GOT3 (cell line): ENCODE measurements around the gene MRGPRX4.
"Not testable (repeated sequence)": the region's sequence is repeated elsewhere in the genome, so short reads cannot be mapped to it uniquely, and the experiment has no call there.

Experiments
- DNase-seq: peaks from one replicate; lab custom pipeline; 2025; ENCODE audit warnings: mixed read lengths; lab: John Stamatoyannopoulos, UW

MRGPRX4 gene

DNA sequence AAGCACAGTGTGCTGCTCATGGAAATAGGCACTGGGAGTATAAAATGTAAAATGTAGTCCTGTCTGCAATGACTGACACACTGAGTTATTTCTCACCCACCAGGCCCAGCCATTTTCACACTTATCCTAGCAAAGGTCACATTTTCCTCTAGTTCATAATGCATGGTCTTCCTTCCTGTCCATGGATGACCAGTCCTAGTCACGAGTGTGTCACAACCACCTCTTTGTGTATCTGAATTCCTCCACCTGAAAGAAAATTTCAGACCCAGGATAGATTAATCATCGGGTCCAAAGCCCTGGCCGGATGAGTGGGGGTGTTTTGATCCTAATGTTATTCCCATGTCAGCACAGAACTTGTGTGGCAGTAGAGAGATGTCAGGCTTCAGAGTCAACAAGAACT, at the start of gene MRGPRX4:
Gene MRGPRX4 (plus strand): TSS at position 172 of the 400 bp plus-strand sequence. CDS start 420 bp downstream, outside the sequence.
- no peak for DNase-seq

DNA sequence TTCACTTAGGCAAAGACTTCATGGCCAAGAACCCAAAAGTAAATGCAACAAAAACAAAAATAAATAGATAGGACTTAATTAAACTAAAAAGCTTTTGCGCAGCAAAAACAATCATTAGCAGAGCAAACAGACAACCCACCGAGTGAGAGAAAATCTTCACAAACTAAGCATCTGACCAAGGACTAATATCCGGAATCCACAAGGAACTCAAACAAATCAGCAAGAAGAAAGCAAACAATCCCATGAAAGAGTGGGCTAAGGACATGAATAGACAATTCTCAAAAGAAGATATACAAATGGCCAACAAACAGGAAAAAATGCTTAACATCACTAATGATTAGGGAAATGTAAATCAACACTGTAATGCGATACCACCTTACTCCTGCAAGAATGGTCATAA, 41.5 kb upstream of the MRGPRX4 start:
- not testable (repeated sequence) for DNase-seq

DNA sequence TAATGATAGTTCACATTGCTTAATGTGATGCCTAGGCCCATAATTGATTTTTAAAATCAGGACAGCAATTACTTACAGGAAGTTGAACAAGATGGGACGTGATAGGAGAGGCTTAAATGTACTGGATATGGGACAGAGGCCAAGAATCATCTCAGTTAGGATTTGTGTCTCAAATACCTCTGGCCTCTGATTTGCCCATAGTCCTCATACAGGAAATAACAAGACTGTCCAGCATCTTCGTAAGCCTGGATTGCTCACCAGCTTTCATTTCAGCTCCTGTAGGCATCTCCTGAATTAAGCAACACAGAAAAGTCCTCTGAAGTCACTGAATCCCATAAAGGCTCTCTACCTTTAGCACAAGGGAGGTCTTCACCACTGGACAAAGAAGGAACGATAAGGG, 40.3 kb upstream of the MRGPRX4 start, which contains the start of gene MRGPRX3:
Gene MRGPRX3 (plus strand): TSS at position 231 of the 400 bp plus-strand sequence. CDS start 4,632 bp downstream, outside the sequence.
- DNase-seq, result no peak

DNA sequence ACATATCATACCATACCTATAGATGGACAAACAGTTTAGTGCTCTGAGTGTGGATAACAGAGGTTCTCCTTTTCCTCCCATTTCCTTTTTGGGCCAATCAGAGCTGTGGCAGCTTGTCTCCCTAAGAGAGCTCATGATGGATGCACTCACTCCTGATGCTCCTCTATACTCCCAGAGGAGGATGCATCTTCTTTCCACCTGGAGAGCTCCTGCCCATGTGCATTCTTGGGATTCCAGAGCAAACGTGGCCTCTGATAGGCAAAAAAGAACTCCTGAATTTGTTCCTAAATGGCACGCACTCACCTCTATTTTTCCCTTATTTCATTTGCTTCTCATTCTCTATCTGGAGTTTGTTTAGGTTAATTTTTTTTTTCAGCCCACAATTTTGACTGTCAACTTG, 37.3 kb upstream of the MRGPRX4 start:
- DNase-seq, result no peak

DNA sequence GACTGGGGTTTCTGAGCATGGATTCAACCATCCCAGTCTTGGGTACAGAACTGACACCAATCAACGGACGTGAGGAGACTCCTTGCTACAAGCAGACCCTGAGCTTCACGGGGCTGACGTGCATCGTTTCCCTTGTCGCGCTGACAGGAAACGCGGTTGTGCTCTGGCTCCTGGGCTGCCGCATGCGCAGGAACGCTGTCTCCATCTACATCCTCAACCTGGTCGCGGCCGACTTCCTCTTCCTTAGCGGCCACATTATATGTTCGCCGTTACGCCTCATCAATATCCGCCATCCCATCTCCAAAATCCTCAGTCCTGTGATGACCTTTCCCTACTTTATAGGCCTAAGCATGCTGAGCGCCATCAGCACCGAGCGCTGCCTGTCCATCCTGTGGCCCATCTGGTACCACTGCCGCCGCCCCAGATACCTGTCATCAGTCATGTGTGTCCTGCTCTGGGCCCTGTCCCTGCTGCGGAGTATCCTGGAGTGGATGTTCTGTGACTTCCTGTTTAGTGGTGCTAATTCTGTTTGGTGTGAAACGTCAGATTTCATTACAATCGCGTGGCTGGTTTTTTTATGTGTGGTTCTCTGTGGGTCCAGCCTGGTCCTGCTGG, 35.3 kb upstream of the MRGPRX4 start:
- DNase-seq, result no peak

DNA sequence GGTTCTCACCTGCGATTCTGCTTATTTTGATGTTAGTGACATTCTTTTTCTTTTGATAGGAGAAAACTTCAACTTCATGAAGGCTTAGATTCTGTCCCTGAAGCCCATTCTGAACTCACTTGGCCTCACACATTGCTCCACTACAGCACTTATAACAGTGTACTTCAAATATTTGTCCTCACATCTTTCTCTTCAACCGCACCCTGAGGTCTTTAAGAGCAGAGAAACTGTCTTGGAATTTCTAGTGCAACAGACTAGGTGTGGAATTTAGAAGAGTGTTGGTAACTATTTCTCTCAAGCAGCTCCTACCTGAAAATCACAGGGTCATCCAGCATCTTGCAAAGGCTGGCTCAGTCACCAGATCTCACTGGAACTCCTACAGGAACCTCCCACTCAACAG, 32.5 kb upstream of the MRGPRX4 start:
- DNase-seq, result no peak

DNA sequence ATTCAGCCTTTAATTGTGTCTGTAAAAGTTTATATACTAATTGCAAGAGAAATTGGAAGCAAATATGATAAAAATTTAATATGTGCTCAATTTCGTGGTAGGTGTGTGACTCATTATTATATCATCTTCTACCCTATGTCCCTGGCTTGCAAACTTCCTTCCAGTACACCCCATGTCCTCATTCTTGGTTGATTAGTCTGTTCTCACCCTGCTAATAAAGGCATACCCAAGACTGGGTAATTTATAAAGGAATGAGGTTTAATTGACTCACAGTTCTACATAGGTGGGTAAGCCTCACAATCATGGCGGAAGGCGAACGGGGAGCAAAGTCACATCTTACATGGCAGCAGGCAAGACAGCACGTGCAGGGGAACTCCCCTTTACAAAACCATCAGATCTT, 28.4 kb upstream of the MRGPRX4 start:
- no peak for DNase-seq

DNA sequence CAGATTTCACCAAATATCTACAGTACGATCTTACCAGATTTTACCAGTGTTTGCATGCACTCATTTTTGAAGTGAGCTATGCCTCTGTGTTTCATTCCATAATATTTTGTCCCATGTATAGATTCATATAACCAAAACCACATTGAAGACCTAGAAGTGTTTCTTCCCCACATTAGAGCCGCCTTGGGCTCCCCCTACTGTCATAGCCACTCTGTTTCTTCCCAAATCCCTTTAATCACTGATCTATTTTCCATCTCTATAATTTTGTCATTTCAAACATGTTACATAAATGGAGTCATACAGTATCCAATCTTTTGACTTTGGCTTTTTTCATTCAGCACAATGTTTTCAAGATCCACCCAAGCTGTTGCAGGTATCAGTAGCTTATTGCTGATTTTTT, 27.6 kb upstream of the MRGPRX4 start:
- no peak for DNase-seq

DNA sequence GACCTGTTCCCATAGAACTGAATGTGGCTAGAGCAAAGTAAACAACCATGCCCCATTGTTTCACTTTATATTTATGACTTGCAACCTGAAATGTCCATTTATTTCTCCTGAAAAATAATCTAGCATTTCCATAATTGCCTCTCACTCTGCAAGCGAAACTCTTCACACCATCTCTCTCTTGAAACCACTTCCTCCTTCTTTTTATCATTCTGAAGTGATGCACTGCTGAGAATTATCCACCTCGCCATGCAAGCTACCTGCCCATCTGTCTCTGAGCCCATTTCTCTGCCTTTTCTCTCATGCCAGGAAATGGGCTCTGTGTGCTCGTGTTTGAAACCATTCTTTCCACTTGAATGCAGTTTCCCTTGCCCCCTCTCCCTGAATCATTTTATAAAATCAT, 26.8 kb upstream of the MRGPRX4 start:
- DNase-seq, result no peak

DNA sequence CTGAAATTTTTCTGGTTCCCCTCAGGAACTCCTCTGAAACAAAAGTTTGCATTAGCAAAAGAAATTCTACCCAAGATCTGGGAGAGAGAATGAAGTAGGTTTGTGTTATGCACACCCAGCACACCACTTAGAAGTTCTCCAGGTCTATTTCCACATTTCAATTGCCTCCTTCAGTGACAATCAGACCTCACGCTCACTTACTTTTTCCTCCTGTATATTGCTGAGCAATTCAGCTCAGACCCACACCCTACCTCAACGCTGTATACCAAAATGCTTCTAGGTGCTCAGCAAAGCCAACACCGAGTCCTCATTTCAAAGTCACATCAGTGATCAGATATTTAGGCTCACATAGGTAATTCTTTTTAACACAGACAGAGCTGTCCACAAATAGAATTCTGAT, 21.1 kb upstream of the MRGPRX4 start:
- no peak for DNase-seq

DNA sequence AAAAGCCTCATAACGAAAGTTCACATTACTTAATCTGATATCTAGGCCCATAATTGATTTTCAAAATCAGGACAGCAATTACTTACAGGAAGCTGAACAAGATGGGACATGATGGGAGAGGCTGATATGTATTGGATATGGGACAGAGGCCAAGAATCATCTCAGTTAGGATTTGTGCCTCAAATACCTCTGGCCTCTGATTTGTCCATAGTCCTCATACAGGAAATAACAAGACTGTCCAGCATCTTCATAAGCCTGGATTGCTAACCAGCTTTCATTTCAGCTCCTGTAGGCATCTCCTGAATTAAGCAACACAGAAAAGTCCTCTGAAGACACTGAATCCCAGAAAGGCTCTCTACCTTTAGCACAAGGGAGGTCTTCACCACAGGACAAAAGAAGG, 4.3 kb upstream of the MRGPRX4 start:
- no peak for DNase-seq

DNA sequence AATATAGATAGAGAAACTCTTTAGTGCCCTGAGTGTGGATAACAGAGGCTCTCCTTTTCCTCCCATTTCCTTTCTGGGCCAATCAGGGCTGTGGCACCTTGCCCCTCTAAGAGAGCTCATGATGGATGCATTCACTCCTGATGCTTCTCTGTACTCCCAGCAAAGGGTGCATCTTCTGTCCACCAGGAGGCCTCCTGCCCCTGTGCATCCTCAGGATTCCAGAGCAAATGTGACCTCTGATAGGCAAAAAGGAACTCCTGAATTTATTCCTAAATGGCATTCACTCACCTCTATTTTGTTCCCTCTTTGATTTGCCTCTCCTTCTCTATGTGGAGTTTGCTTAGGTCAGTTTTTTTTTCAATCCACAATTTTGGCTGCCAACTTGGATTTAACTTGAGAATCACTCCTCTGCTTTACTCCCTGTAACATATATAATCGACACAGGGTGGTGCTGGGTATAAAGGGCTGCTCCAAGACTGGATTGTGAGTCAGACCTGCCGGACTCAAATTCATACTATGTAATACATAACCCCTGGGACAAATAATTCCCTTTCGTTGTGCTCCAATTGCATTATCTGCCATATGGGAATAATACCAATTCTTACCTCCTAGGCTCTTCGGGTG, 1.1 kb upstream of the MRGPRX4 start:
- no peak for DNase-seq

DNA sequence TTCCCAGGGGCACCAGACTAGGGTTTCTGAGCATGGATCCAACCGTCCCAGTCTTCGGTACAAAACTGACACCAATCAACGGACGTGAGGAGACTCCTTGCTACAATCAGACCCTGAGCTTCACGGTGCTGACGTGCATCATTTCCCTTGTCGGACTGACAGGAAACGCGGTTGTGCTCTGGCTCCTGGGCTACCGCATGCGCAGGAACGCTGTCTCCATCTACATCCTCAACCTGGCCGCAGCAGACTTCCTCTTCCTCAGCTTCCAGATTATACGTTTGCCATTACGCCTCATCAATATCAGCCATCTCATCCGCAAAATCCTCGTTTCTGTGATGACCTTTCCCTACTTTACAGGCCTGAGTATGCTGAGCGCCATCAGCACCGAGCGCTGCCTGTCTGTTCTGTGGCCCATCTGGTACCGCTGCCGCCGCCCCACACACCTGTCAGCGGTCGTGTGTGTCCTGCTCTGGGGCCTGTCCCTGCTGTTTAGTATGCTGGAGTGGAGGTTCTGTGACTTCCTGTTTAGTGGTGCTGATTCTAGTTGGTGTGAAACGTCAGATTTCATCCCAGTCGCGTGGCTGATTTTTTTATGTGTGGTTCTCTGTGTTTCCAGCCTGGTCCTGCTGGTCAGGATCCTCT, 709 bp downstream of the MRGPRX4 start:
- no peak for DNase-seq

DNA sequence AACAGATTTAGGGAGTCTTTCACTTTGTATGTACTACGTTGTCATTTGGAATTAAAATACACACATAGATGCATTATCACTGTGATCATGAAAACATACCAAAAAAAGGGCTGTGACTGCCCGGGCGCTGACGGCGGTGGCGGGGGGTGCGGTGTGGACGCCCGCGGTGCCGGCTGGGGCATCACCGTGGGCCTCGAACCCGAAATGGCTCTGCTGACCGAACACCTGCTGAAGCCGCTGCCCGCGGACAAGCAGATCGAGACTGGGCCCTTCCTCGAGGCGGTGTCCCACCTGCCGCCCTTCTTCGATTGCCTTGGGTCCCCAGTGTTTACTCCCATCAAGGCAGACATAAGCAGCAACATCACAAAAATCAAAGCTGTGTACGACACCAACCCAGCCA, 16.2 kb downstream of the MRGPRX4 start:
- DNase-seq, result no peak

DNA sequence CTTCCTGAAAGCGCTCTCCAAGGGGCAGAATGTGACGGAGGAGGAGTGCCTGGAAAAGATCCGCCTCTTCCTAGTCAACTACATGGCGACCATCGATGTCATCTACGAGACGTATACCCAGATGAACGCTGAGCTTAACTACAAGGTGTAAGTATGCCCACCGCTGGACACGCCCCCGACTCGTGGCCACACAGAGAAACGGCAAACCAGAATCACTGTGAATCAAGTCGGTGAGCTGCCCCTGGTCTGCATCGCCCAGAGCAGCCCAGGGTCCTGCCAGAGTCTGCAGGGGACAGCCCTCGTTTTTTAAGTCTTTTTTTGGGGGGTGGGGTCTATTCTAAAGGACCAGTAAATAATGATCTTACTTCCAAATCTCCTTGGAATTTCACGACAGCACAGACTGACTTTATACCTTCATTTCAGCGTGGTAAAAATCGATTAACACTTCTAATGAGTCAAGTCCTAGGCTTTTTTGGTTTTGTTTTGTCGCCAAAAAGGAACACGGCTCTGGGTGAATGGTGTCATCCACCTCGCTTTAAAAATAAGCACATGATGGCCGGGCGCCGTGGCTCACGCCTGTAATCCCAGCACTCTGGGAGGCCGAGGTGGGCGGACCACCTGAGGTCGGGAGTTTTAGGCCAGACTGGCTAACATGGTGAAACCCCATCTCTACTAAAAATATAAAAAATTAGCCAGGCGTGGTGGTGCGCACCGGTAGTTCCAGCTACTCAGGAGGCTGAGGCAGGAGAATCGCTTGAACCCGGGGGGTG, 17.0 kb downstream of the MRGPRX4 start:
- not testable (repeated sequence) for DNase-seq

DNA sequence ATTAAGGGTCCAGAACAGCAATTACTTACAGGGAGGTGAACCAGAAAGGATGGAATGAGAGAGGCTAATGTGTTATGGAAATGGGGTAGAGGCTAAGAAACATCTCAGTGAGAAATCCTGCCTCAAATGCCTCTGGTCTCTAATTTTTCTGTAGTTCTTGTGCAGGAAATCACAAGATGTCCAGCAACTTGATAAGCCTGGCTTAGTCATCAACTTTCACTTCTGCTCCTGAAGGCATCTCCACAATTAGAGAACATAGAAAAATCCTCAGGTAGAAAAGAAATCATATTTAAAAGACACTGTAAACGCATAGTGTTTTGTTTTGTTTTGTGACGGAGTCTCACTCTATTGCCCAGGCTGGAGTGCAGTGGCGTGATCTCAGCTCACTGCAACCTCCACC, 18.7 kb downstream of the MRGPRX4 start:
- DNase-seq, result no peak

DNA sequence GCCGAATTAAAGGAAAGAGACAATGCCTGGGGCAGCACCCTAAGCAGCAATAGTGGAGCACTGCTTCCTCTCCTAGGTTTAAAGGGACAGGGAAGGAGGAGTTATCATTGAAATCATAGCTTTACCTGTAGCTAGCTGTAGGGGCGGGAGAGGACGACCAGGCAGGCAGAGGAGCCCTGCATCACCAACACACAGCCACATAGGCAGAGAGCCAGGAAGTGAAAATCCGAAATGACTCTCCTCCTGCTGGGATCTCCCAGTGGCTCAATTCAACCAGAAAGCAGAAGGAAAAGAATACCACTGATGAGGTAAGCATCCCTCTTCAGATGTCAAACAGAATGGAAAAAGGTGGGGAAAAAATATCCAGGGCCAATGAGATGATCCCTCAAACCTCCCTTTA, 20.4 kb downstream of the MRGPRX4 start:
- no peak for DNase-seq

DNA sequence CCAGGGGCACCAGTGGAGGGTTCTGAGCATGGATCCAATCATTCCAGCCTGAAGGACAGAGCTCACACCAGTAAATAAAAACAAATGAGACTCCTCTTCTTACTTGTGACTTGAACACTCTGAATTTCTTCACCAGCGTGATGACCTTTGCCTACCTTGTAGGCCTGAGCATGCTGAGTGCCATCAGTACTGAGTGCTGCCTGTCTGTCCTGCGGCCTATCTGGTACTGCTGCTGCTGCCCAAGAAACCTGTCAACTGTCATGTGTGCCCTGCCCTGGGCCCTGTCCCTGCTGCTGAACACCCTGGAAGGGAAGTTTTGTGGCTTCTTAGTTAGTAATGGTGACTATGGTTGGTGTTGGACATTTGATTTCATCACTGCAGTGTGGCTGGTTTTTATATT, 23.9 kb downstream of the MRGPRX4 start:
- DNase-seq, result no peak

DNA sequence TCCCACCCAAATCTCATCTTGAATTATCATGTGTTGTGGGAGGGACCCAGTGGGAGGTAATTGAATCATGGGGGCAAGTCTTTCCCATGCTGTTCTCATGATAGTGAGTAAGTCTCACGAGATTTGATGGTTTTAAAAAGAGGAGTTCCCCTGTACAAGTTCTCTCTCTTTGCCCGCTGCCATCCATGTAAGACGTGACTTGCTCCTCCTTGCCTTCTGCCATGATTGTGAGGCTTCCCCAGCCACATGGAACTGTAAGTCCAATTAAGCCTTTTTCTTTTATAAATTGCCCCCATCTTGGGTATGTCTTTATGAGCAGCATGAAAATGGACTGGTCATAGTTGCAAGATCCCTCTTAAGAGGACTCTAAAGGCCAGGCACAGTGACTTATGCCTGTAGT, 25.1 kb downstream of the MRGPRX4 start:
- not testable (repeated sequence) for DNase-seq

DNA sequence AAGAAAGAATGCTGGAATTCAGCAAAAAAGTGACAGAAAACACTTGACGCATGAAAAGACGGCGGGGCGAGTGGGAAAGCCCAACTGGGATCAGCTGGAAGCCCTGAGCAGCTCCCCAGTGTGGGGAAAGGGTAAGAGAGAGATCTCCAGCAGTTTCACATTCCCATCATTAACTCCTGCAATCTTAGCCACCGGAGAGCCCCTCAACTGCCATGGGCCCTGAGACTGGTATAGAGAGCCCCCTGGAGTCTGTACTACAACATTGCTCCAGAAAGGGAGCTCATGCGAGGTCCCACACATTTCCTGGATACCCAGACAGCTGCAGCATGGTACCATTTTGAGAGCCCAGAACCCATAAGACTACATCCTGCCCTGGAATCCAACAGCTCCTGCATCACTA, 31.1 kb downstream of the MRGPRX4 start:
- no peak for DNase-seq

DNA sequence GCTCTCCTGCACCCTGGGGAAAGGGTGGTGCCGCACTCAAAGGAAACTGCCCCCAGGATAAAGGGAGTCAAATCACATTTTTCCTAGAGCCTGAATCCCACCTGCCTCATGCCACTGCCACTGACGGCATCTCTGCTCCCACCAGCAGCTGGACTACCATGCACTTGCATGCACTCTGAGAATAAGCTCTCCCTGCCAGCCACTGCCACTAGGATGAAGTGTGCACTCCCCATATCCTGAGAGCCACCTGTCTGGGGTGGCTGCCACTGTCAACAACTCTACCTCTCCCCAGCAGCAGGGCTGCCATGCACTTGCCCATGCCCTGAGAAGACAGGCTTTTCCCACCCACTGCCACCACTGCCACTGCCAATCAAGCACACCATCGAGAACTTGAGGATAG, 31.6 kb downstream of the MRGPRX4 start:
- no peak for DNase-seq

DNA sequence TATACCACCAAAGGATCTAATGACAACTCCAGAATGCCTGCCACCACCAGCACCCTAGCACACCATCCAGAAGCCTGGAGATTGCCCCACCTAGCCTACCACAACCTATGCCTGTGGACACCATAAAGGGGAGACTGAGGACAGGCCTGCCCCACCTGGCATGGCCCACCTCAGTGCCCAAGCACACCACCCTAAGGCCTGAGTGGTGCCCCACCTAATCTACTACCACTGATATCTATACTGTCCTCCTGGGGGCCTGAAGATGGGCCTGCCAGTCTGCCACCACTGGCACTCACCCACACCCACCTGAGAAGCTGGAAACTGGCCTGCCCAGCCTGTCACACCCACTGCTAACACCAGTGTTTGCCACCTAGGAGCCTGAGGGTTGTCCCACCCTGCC, 32.1 kb downstream of the MRGPRX4 start:
- DNase-seq, result no peak

DNA sequence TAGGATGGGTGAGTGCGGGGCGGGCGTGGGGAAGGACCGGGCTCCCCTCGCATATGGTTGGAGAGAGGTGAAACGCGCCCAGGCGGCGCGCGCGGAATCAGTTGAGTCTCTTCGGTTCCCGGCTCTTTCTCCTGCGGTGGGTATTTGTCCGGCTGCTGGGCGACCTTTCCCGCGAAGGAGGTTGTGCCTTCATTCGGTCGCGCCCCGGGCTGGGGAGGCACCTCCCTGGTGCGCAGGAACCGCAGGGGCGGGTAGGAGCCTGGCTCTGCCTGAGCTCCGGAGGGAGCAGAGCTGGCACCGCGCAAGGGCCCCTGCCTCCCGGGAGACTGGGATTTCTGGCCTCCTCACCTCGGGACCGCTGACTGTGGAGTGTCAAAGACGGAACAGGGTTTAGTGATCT, 36.4 kb downstream of the MRGPRX4 start:
- no peak for DNase-seq
